HG03060 (cell line): ENCODE measurements around the gene PSMB3.
"Not testable (repeated sequence)": the region's sequence is repeated elsewhere in the genome, so short reads cannot be mapped to it uniquely, and the experiment has no call there.

Source experiments
- ATAC-seq: cut with Tn5 transposase; IDR thresholded peaks from one replicate; pipeline ENCODE4 v1.9.1; 2021; ENCODE audit warnings: low read depth, moderate number of reproducible peaks; ENCODE audit not compliant: unreplicated experiment

The PSMB3 gene

DNA sequence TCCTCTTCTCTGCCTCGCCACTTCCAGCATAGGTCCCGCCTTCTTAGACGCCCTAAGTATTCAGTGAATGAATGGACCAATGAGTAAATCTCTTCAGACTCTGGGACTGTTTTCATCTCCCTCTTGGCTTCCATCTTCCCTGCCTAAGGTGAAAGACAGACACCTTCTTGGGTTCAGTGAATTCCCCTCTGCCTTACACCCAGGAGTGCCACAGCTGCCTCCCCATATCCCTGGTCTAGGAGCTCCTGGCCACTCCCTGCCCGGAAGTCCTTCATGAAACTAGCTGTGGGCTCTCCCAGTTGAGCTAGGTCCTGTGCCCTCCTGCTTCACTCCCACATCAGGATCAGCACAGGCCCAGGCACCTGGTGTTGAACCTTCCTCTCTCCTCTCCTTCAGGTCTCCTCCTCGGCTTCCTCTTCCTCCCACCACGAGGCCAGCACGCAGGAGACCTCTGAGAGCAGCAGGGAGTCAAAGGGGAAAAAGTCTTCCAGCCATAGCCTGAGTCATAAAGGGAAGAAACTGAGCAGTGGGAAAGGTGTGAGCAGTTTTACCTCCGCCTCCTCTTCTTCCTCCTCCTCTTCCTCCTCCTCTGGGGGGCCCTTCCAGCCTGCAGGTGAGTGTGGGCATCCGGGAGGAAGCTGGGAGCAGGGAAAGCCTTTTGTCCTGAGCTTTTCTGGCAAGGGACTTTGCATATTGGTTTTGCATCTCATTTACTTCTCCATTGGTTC, 37.2 kb upstream of the PSMB3 start:
- no peak for ATAC-seq

DNA sequence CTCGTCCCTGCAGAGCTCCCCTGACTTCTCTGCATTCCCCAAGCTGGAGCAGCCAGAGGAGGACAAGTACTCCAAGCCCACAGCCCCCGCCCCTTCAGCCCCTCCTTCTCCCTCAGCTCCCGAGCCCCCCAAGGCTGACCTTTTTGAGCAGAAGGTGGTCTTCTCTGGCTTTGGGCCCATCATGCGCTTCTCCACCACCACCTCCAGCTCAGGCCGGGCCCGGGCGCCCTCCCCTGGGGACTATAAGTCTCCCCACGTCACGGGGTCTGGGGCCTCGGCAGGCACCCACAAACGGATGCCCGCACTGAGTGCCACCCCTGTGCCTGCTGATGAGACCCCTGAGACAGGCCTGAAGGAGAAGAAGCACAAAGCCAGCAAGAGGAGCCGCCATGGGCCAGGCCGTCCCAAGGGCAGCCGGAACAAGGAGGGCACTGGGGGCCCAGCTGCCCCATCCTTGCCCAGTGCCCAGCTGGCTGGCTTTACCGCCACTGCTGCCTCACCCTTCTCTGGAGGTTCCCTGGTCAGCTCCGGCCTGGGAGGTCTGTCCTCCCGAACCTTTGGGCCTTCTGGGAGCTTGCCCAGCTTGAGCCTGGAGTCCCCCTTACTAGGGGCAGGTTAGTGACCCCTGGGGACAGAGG, 36.1 kb upstream of the PSMB3 start:
- no peak for ATAC-seq

DNA sequence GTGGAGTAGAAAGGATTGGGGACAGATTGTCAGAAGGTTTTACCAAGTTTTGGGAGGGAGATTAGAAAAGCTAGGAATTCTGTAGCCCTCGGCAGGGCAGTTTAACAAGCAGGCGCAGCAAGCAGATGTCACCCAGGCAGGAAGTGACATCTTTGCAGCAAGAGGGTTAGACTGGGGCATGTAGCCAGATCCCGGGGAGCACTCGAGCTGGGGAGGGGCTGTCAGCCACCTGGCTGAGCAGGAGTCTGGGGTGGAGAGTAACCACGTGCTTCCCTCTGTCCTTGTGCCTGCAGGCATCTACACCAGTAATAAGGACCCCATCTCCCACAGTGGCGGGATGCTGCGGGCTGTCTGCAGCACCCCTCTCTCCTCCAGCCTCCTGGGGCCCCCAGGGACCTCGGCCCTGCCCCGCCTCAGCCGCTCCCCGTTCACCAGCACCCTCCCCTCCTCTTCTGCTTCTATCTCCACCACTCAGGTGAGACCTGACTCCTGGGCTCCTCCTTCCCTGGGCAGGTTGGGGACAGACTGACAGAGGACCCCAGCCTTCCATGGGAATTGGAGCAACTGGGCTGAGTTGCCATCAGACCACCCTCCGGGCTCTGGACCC, 35.3 kb upstream of the PSMB3 start:
- no peak for ATAC-seq

DNA sequence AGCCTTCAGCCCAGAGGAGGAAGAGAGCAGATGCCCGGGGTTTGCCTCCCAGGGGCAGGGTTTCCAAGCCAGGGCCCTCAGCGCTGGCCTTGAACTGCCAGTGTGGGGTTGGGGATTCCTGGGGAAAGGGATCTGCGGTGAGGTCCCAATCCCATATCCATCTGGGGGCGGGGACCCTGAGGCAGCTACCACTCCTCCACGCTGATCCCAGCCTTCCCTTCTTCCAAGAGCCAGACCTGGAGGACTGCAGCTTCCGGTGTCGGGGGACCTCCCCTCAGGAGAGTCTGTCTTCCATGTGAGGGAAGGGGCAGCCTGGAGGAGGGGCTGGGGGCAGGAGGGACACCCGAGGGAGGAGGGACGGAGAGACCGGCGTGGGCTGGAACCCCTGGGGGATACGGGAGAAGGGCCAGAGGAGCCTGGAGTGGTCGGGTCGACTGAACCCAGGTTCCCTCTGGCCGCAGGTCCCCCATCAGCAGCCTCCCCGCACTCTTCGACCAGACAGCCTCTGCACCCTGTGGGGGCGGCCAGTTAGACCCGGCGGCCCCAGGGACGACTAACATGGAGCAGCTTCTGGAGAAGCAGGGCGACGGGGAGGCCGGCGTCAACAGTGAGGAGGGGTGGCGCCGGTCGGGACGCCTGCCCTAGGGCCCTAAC, 33.1 kb upstream of the PSMB3 start:
- ATAC-seq: no peak

DNA sequence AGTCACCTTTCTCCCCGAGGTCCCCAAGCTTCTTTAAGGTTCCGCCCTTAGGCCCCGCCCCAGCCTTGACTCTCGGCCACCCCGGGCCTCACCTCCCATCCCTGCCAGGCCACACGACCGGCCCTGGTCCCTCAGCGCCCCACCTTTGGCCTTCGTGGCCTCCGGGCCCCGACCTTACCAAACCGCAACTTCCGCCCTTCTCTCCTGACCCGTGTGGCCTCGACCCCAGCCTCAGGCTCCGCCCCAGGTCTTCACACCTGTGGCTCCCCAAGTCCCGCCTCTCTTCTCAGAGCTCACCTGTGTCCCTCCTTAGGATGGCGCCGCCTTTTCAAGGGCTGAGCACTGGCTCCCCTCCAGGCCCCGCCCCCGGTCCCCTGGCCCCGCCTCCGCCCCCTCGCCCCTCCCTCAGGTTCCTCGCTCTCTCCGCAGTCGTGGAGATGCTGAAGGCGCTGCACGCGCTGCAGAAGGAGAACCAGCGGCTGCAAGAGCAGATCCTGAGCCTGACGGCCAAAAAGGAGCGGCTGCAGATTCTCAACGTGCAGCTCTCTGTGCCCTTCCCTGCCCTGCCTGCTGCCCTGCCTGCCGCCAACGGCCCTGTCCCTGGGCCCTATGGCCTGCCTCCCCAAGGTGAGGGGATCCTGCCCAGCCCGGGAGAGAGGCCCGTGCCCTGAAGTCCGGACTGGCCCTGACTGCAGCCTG, 32.4 kb upstream of the PSMB3 start:
- no peak for ATAC-seq

DNA sequence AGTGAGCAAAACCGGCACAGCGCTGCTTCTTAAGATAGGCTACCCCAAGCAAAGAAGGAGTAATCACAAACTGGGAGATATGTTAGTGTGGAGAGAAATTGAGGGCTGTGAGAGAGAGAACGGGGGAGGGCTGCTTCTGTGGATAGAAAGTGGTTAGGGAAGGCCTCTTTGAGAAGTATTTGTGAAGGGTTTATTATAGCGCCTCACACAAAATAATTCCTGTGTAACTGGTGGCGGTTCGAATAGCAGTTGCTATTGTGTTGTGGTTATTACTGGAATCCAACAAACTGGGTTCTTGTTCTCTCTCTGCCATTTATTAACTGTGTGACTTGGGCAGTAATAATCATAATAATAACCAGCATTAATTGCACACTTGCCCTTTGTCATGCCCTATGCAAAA, 31.6 kb upstream of the PSMB3 start:
- ATAC-seq: no peak

DNA sequence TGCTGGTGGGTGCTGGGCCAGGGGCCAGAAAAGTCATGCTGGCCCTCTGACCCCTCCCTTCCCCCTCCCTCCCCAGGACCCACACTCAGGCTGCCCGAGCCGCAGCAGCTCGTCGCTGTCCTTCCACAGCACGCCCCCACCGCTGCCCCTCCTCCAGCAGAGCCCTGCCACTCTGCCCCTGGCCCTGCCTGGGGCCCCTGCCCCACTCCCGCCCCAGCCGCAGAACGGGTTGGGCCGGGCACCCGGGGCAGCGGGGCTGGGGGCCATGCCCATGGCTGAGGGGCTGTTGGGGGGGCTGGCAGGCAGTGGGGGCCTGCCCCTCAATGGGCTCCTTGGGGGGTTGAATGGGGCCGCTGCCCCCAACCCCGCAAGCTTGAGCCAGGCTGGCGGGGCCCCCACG, 30.7 kb upstream of the PSMB3 start:
- ATAC-seq: no peak

DNA sequence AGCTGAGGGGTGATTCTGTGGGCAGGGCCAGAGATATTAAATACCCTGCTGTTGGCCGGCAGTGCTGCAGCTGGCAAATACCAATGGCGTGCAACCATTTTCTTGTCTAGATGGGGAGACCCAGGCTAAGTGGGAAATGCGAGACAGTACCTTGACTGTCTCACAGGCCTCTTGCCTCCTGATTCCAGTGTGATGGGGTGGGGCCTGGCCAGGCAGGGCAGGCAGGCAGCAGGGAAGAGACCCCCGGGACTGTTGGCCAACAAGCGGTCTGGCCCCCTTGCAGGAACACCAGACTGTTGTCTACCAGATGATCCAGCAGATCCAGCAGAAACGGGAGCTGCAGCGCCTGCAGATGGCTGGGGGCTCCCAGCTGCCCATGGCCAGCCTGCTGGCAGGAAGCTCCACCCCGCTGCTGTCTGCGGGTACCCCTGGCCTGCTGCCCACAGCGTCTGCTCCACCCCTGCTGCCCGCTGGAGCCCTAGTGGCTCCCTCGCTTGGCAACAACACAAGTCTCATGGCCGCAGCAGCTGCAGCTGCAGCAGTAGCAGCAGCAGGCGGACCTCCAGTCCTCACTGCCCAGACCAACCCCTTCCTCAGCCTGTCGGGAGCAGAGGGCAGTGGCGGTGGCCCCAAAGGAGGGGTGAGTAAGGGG, 28.1 kb upstream of the PSMB3 start:
- ATAC-seq: no peak

DNA sequence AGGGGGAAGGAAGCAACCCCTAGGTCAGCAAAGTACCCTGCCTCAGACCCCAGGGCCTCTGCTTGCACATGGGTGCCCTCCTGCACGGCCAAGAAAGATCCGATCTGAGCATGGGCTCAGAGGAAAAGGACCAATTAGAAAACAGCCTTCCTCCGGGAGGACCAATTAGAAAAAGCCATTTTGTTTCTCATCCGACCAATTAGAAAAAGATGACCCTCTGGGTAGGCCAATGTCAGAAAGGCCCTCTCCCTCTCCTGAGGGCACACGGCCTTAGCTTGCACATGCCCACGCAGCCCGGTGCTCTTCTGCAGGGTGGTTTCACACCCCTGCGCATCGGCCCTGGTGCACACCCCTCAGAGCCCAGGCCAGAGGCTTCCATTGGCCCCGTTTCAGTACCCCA, 27.5 kb upstream of the PSMB3 start:
- ATAC-seq: no peak

DNA sequence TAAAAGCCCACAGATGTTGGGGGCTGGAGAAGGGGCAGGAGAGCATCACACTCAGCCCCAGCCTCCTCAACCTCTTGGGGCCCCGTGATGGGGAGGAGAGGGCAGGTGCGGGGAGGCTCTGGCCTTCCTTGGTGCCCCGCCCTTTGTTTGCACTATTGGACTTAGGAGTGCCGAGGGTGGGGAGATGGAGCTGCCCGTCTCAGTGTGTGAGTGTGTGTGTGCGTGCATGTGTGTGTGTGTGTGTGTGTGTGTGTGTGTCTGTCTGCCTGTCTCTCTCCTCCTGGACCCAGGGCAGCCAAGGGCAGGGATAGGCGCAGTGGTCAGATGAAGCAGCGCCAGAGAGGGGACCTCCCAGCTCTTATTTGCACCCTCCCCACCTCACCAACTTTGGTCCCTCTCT, 26.4 kb upstream of the PSMB3 start:
- ATAC-seq: not testable (repeated sequence)

DNA sequence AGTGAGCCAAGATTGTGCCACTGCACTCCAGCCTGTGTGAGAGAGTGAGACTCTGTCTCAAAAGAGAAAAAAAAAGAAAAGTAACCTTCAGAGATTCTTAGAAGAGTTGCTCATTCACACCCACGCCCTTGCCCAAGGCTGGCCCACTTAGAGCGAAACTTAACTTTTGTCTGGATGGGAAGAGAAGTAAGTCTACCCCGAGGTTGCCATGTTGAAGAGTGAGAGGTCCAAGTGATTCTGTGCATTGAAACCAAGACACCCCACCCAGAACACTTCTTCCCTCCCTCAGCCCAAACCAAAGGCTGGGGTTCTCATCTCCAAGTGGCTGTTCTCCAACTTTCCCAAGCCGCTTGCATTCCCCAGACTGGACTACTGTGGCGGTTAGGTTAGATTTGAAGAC, 24.8 kb upstream of the PSMB3 start:
- no peak for ATAC-seq

DNA sequence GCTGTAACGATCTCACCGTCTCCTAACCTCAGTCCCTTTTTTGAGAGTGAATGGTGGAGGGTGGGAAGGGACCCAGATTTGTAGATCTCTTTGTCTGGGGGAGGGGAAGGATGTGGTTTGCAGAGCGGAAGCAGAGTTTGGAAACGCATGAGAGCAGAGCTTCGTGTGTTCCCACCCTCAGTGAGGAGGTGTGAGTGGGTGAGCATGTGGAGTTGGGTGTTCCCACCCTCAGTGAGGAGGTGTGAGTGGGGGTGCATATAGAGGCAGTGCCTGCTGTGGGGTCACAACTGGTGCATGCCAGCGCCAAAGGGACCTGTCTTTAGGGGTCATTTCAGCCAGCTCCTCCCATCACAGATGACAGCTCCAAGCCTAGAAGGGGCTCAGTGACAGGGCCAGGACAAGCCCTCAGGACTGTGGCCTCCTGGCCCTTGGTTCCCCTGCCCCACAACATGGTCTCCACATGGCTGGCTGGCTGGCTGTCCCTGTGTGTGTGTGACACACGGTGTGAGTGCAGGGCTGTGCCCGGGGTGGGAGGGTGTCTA, 24.2 kb upstream of the PSMB3 start:
- ATAC-seq: no peak

DNA sequence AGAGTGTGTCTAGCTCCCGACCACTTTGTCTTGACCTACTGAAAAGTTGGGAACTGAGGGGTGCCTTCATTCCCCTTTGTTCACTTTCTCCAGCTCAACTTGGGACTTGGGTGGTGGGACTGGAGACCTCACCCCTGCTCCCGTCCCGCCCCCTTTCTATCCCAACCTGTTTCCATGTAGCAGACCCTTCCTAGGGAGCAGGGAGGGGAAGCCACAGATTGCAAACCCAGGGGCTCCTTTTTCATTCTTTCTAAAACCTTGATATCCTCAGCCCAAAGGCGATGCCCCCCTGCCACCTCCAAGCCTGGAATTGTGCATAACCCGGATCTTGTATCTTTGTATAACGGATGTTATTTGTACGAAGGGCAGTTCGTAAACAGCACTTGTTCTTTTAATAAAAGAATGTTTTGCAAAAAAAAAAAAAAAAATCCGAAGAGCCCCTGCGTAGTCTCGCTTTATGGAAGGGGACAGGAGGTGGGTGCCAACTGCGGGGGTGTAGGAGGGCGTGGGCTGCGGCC, 23.1 kb upstream of the PSMB3 start:
- ATAC-seq: no peak

DNA sequence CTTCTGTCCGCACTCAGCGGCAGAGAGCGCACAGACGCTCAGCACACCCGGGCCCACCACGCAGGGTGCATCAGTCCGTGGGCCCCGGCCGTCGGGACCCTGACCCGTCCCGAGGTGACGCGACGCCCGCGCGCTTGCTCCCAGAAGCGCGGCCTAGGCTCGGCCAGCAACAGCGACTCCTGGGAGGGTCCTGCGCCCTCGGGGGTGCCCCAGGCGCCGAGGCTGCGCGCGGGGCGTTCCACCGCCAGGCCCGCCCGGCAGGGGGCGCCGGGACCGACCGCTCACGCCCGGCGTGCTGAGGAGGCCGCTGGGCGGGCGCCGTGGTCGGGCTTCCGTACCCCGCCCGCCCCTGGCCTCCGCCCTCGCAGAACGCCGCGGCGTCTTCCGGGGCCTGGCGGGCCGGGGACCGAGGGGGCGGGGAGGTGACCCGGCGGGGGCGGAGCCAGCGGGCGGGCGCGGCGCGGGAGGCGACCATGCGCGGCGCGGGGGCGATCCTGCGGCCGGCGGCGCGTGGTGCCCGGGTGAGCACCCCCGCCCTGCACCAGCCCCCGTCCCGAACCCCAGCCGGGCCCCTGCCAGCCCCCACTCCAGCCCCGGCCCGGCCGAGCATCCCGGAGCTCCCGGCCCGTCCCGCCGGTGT, 22.5 kb upstream of the PSMB3 start, which contains the start of gene CISD3:
TSS of gene CISD3 (plus strand) at position 456 of the 640 bp plus-strand sequence. CDS start at position 474, 18 bp downstream.
- no peak for ATAC-seq

DNA sequence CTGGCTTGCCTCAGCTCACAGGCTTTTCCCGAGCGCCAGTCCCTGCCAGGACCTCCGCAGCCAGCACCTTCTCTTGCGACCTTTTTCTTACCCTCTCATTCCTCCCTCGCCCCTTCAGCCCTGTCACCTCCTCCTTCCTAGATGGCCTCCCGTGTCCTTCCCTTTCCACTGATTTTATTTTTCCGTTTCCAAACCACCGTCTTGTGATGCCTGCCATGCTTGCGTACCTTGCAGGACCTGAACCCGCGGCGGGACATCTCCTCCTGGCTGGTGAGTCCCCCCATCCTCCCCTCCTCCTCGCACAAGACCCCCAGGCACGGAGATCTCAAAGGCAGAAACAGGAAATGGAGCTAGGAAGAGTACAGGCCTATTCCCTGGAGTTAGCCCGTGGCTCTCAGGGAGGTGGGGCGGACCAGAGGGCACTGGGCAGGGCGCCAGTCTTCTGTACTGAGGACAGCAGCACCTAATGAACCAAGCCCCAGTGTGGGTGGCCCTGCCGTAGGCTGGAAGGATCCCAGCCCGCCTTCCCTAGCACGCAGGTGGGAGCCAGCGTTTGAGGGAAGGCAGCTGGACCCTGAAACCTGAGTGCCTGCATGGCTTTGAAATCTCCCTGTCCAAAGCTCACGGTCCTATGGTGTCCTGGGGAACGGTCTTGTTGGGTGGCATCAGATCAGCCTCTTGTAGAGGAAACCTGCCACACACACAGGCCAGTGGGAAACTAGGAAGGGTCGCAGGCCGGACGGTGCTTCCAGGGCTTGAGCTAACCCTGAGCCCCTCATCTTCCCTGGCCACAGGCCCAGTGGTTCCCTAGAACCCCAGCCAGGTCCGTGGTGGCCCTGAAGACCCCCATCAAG, 21.8 kb upstream of the PSMB3 start:
- no peak for ATAC-seq

DNA sequence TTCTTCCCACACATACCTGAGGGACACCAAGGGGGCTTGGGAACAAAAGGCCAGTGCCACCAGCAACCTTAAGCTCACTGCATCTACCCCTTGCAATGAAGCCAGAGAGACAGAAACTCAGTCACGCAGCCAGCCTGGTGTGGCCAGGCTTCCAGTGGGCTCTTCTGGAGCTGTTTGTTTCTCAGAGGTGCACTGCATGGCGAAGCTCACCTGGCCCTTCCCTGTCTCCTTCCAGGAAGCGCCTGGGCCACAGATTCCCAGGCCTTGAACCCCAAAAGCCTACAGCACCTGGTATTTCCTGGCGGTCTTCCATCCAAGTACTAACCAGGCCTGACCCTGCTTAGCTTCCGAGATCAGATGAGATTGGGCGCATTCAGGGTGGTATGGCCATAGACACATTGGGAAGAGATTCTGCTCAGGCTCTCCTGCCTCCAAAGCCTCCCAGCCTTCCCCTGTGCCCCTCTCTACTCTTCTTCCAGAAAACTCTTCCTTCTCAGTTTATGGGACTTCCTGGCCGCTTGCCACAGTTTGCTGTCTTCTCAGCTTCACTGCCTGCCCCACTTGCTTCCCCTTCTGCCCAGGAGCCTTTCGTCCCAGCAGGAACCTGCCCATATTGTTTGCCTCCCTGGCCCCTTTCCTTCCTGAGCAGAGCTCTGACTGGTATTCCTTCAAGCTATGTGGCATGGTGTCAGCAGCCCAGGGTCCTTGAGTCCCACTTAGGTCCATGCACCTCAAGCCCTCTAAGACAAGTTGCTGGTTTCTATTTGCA, 20.8 kb upstream of the PSMB3 start:
- ATAC-seq: no peak

DNA sequence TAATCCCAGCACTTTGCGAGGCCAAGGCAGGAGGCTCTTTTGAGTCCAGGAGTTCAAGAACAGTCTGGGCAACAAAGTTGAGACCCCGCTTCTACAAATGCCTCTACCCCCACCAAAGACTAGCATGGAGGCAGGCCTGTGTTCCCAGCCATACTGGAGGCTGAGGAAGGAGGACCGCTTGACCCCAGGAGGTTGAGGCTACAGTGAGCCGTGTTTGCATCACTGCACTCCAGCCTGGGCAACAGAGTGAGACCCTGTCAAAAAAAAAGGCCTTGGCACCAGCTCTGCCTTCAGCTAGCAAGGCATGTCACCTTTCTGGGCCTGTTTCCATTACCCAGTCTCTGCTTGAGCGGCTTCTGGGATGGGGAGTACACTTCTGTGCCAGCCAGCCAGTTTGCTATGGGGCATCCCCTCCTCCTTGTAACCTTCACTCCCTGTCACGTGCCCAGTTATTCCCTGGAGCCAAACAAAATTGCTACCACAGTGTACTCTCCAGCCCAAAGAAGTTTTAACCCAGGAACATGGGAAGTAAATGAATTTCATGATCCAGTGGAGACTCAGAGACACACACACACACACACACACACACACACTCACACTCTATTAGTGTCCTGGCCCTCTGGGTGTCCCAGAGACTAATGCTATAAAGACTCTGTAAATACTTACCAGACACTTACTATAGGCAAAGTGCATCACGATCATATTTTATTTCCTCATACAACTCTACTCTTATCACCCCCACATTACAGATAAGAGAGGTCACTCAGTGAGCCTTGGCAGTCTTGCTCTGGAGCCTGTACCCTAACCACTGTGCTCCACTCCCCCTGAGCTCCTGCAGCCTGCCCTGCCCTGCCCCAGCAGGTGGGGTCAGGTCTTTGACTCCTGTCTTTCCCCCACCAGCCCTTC, 19.9 kb upstream of the PSMB3 start:
- ATAC-seq: no peak
